WERI-Rb-1 (cell line): Measurements from ENCODE around the gene RBMS3.

Experiments
- DNase-seq: peaks from one replicate; pipeline ENCODE4 v3.0.0-alpha.2; 2020
- H3K27ac ChIP-seq: fragments of 250-450 bp; sonication (Bioruptor Pico); 2 replicates; pipeline ENCODE4 v1.5.1; 2020; ENCODE audit warnings: mild to moderate bottlenecking, moderate library complexity
- H3K27me3 ChIP-seq: fragments of 250-450 bp; sonication (Bioruptor Pico); 2 replicates; pipeline ENCODE4 v1.5.1; 2021; ENCODE audit warnings: mild to moderate bottlenecking, low read depth, moderate library complexity; ENCODE audit not compliant: insufficient read depth, severe bottlenecking
- H3K36me3 ChIP-seq: fragments of 250-450 bp; sonication (Bioruptor Pico); 2 replicates; pipeline ENCODE4 v1.5.1; 2020; ENCODE audit warnings: mild to moderate bottlenecking, moderate library complexity
- H3K4me3 ChIP-seq: 2 replicates; pipeline ENCODE4 v1.5.1; 2011; ENCODE audit warnings: low read depth, mild to moderate bottlenecking, control low read depth, low read length
- H3K9me3 ChIP-seq: fragments of 250-450 bp; sonication (Bioruptor Pico); 2 replicates; pipeline ENCODE4 v1.5.1; 2021; ENCODE audit warnings: mild to moderate bottlenecking, moderate library complexity; ENCODE audit not compliant: severe bottlenecking
- TF ChIP-seq, protein P1 (sequence below): IDR thresholded peaks from 2 replicates; pipeline ENCODE4 v1.5.1; 2011; ENCODE audit warnings: low read depth, mild to moderate bottlenecking, control low read depth, inconsistent platforms, low read length

The RBMS3 gene

DNA sequence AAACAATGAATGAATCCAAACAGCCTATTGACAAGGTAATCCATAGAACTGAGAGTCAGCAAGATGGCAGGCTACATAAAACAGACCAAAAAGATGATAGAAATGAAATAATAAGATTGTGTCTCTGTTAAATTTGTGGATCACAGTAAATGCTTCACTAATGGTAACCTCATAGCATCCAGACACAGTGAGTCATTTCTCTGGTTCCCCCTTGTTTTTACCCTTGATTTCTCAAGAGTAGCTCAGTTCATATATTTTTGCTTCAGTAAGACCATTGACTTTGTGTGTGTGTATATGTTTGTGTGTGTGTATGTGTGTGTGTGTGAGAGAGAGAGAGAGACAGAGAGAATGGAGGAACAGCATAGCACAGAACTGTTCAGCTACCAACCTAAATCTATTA lies 546.9 kb downstream of the RBMS3 start:
- no peaks in the 10 kb centered on the region for H3K9me3 ChIP-seq
- H3K36me3 ChIP-seq, result no peaks in the 10 kb centered on the region
- no peak for DNase-seq
- no peak overlapping the region for H3K4me3 ChIP-seq
- H3K27ac ChIP-seq, result no peak overlapping the region
- H3K27me3 ChIP-seq, result no peaks in the 10 kb centered on the region
- TF ChIP-seq, protein P1, sequence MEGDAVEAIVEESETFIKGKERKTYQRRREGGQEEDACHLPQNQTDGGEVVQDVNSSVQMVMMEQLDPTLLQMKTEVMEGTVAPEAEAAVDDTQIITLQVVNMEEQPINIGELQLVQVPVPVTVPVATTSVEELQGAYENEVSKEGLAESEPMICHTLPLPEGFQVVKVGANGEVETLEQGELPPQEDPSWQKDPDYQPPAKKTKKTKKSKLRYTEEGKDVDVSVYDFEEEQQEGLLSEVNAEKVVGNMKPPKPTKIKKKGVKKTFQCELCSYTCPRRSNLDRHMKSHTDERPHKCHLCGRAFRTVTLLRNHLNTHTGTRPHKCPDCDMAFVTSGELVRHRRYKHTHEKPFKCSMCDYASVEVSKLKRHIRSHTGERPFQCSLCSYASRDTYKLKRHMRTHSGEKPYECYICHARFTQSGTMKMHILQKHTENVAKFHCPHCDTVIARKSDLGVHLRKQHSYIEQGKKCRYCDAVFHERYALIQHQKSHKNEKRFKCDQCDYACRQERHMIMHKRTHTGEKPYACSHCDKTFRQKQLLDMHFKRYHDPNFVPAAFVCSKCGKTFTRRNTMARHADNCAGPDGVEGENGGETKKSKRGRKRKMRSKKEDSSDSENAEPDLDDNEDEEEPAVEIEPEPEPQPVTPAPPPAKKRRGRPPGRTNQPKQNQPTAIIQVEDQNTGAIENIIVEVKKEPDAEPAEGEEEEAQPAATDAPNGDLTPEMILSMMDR, result no peak

DNA sequence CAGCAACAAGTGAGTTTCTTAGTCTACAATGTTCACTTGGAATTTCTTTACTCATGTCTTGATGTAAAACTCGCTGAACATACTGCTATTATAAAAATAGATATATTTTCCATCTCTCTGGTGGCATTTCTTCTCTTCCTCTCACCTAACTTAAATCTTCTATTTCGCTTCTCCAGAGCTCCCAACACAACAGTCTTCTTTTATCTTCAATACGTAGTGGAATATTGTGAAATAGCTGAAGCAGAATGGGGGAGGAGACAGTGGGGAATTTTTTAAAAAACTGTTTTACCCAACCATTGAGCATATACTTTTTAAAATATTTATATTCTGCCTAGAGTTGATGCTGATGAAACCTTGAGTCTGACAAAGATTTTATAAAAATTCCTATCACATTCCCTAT lies 548.5 kb downstream of the RBMS3 start:
- H3K36me3 ChIP-seq, result no peaks in the 10 kb centered on the region
- TF ChIP-seq, protein P1, result no peak
- H3K9me3 ChIP-seq, result no peaks in the 10 kb centered on the region
- no peak overlapping the region for H3K27ac ChIP-seq
- no peak overlapping the region for H3K4me3 ChIP-seq
- H3K27me3 ChIP-seq, result no peaks in the 10 kb centered on the region
- DNase-seq, result no peak

DNA sequence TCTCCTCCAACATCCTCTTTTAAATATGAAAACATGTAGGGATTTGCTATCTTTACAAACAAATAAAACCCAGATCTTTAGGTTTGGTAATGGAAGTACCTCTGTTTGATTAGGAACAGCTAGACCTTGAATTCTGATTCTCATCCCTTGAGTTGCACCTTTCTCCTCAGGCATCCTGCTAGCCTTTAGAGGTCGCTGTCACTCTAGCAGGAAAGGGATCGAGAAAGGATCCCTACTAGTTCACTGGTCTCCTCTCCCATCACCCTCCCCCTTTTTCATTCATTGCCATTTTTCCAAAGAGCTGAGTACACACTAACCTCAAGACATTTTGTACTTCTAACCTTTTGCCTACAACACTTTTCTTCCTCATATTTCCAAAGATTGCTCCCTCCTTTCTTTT lies 569.8 kb downstream of the RBMS3 start:
- H3K27ac ChIP-seq, result no peak overlapping the region
- H3K27me3 ChIP-seq, result no peaks in the 10 kb centered on the region
- no peak overlapping the region for H3K4me3 ChIP-seq
- no peaks in the 10 kb centered on the region for H3K9me3 ChIP-seq
- TF ChIP-seq, protein P1, result 0 out of 2 replicates have a peak, but pooled peaks have one; percentile 23
- no peak for DNase-seq
- H3K36me3 ChIP-seq, result no peaks in the 10 kb centered on the region

DNA sequence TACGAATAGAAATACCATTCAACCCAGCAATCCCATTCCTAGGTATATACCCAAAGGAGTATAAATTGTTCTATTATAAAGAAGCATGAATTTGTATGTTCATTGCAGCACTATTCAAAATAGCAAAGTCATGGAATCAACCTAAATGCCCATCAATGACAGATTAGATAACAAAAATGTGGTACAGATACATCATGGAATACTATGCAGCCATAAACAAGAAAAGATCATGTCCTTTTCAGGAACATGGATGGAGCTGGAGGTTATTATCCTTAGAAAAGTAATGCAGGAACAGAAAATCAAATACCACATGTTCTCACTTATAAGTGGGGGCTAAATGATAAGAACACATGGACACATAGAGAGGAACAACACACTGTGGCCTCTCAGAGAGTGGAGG lies 571.9 kb downstream of the RBMS3 start:
- H3K36me3 ChIP-seq, result no peaks in the 10 kb centered on the region
- no peaks in the 10 kb centered on the region for H3K27me3 ChIP-seq
- no peak overlapping the region for H3K4me3 ChIP-seq
- DNase-seq, result no peak
- no peak overlapping the region for H3K27ac ChIP-seq
- TF ChIP-seq, protein P1, result no peak
- no peaks in the 10 kb centered on the region for H3K9me3 ChIP-seq

DNA sequence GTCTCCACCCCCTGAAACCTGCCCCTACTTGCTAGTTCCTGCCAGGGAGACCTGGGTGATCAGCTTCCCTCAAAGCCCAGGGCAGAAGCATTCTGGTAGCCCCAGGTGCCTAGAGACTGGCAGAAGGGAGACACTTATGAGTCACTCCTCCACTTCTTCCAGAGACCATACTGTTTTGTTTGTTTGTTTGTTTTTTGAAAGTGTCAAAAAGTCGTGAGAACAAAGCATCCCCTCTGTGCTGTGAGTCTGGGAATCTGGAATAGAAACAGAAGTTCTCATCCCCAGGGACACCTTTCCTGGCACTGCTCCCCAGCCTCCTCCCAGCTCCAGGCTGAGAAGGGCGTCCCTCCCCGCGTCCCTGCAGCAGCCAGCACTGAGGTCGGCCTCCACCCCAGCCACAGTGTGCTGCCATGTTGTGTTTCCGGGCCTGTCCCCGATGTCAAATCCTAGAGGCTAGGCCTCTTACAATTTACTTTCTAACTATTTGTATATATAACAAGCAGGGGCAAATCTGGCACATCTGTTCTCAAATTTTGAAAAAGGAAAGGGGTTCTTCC lies 573.0 kb downstream of the RBMS3 start:
- H3K27me3 ChIP-seq, result no peaks in the 10 kb centered on the region
- TF ChIP-seq, protein P1, result no peak
- DNase-seq, result no peak

DNA sequence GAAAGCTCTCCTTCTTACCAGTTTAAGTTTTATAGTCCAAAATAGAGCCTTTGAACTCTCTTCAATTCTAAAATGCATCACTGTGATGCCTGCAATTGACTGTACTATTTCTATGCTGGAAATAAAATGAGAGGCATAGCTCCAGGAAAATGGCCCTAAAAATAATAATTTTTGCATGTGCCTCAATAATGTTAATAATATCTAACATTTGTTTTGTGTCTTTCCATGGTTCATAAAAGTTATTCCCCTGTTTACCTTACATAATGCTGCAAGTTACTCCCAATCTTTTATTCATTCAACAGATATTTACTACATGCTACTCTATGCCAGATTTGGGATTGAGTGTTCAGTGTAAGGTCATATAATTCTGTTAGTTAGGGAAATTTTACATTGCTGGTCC lies 574.0 kb downstream of the RBMS3 start:
- H3K27me3 ChIP-seq, result no peaks in the 10 kb centered on the region
- no peaks in the 10 kb centered on the region for H3K36me3 ChIP-seq
- DNase-seq, result no peak
- H3K9me3 ChIP-seq, result no peaks in the 10 kb centered on the region
- TF ChIP-seq, protein P1, result no peak
- H3K4me3 ChIP-seq, result no peak overlapping the region
- no peak overlapping the region for H3K27ac ChIP-seq

More for the DNA sequence above, 573.0 kb downstream of the RBMS3 start:
- H3K9me3 ChIP-seq, result no peaks in the 10 kb centered on the region
- no peak overlapping the region for H3K27ac ChIP-seq
- no peaks in the 10 kb centered on the region for H3K36me3 ChIP-seq
- no peak overlapping the region for H3K4me3 ChIP-seq
